GM18873 (cell line): ENCODE results near the gene SPDYE17.
"Not testable (repeated sequence)": the region's sequence is repeated elsewhere in the genome, so short reads cannot be mapped to it uniquely, and the experiment has no call there.

Experiments used
- ATAC-seq: cut with Tn5 transposase; IDR thresholded peaks from one replicate; pipeline ENCODE4 v1.9.1; 2021; ENCODE audit warnings: mild to moderate bottlenecking, moderate library complexity, moderate number of reproducible peaks; ENCODE audit not compliant: unreplicated experiment, low FRiP score

Gene SPDYE17

GRCh38 chr7:76974793-76975579, 57.2 kb downstream of the SPDYE17 start:
- ATAC-seq = not testable (repeated sequence)

GRCh38 chr7:76974336-76974735, 57.8 kb downstream of the SPDYE17 start:
- ATAC-seq = not testable (repeated sequence)

- not testable (repeated sequence) for ATAC-seq
Observed at GRCh38 chr7:76972391-76972790, 59.8 kb downstream of the SPDYE17 start.
